HG02642 (cell line): ENCODE results near the gene ZNF587.
"Not testable (repeated sequence)": the region's sequence is repeated elsewhere in the genome, so short reads cannot be mapped to it uniquely, and the experiment has no call there.

Source experiments
- ATAC-seq: cut with Tn5 transposase; IDR thresholded peaks from one replicate; pipeline ENCODE4 v1.9.1; 2021; ENCODE audit warnings: mild to moderate bottlenecking; ENCODE audit not compliant: unreplicated experiment, poor library complexity

Gene ZNF587

DNA sequence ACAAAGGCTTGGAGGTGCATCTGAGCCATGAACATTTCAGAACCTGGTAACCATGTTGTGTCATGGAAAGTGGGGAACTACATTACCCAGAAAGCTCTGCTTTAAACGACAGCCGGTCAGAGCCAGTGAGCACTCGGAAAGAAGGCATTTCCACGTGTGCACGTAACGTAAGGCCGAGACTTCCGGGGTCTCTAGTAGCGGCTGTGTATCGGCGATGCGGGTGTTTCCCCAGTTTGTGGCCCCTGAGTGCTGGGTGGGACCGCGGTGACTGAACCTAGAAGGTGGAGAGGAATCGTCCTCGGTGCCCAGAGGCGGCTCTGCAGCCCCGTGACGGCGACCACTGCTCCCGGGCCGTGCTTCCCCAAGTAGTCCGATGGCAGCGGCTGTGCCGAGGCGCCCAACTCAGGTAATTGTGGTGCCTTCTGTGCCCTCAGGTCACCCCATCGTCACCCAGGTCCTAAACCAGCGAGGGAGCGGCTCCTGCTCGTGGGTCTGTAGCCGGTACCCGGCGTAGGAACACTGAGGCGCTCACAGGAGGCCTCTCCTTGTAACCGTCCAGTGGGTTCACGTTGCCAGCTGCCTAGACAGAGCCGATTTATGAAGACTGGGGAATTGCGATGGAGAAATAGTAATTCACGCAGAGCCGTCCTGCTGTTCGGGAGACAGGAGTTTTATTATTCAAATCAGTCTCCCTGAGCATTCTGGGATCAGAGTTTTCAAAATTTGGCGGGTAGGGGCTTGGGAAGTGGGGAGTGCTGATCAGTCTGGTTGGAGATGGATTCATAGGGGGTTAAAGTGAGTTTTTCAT, at the start of gene ZNF587:
Gene ZNF587, plus strand, starts transcription at position 194 of the 808 bp plus-strand sequence. Its CDS starts 180 bp downstream, at position 374.
- ATAC-seq: peak; percentile 96

DNA sequence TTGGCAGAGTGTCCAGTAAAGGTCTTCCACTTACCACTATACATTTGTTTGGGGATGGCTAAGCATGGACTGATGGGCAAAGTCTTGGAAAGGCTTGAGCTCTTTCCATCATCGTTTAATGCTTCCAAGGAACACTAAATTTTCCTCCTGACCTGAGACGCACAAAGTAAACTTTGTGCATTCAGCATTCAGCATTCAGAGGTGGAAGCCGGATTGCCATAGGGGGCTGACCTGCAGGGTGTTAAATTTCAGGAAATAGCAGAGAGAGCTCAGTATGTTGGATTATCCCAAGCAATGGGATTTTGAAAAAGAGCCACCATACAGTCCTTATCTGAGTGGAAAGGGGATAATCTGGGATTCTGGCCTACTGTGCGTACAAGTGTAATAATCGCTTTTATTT, 49.0 kb upstream of the ZNF587 start:
- no peak for ATAC-seq

DNA sequence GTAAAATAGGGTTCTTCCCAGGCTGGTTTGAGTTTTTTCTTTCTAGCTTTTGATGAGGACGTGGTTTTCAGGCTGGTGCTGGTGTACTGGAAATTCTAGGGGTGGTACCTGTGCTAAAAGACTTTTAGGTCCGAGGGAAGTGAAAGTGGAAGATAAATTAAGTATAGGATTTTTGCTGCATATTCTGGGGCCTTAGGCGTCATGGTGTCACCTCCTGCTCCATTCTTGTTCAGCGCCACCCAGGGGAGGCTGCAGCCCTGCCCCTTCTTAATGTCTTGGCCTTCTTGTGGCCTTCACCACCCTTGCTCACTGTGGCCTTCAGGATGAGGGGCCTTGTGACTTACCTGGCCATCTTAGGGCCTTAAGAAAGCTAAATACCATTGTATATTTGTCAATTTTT, 47.4 kb upstream of the ZNF587 start:
- ATAC-seq: no peak

DNA sequence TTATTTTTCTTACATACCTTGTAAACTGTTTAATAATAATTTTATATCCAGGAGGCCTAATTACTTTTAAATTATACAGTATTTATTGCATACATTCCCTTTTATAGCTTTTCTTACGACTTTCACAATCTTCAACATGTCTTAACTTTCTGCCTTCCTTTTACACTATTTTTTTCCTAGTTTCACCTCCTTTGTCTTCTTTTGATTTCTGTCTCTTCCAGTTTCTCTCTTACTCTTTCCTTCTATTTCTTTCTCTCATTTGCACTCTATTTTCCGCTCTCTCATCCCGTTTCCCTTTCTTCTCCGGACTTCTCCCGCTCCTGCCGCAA, 46.4 kb upstream of the ZNF587 start:
- ATAC-seq: no peak

DNA sequence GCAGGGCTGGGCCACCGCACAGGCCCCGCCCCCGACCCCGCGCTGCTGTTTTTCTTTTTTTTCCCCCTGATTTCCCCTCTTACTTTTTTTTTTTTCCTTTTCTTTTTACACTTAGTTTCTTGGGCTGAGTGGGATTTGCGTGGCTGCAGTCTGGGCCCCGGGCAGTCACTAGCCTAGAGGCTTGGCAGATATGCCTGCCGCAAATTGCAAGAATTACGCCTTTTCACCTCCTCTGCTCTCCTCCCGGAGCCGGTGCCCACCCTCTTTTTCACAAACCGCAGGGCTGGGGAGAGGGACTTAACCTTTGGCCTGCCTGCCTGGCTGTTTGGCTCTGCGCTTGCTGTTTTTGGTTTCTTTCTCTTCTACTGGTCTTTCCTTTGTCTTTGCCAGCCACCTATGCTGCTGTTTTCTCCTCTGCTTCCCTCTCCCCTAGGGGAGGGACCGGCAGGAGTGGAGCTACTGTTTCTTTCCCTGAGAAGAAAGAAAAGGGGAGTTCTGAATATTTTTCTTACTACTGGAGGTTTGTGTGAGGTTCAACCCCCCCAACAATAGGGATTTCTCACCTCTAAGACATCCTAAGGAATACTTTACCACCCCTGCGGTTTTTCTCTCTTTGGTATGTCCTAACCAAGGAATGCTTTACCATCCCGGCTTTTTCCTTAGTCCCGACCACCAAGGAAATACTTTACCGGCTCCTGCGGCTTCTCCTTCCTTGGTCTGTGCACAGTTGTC, 45.9 kb upstream of the ZNF587 start:
- ATAC-seq: no peak

DNA sequence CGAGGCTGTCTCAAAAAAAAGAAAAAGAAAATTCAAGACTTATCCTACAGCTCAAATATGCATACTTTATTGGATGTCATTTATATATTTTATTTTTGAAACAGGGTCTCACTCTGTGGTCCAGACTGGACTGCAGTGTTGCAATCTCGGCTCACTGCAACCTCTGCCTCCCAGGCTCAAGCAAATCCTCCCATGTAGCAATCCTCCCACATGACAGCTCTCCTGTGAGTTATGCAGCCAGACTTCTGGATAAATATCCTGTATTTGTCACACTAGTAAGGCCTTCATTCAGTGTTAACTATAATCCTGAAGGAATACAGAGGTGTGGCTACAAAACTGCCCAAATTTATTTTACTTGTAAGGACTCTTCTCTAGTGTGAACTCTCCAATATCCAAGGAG, 42.1 kb upstream of the ZNF587 start:
- ATAC-seq: no peak

DNA sequence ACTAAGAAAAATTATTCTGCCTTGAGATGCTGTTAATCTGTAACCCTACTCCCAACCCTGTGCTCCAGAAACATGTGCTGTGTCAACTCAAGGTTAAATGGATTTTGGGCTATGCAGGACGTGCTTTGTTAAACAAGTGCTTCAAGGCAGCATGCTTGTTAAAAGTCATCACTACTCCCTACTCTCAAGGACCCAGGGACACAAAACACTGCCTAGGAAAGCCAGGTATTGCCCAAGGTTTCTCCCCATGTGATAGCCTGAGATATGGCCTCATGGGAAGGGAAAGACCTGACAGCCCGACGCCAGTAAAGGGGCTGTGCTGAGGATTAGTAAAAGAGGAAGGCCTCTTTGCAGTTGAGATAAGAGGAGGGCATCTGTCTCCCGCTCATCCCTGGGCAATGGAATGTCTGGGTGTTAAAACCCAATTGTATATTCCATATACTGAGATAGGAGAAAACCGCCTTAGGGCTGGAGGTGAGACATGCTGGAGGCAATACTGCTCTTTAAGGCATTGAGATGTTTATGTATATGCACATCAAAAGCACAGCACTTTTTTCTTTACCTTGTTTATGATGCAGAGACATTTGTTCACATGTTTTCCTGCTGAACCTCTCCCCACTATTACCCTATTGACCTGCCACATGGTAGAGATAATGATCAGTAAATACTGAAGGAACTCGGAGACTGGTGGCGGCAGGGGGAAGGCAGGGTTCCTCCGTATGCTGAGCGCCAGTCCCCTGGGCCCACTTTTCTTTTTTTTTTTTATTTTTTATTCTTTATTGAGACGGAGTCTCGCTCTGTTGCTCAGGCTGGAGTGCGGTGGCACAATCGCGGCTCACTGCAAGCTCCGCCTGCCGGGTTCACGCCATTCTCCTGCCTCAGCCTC, 39.0 kb upstream of the ZNF587 start:
- ATAC-seq: not testable (repeated sequence)

DNA sequence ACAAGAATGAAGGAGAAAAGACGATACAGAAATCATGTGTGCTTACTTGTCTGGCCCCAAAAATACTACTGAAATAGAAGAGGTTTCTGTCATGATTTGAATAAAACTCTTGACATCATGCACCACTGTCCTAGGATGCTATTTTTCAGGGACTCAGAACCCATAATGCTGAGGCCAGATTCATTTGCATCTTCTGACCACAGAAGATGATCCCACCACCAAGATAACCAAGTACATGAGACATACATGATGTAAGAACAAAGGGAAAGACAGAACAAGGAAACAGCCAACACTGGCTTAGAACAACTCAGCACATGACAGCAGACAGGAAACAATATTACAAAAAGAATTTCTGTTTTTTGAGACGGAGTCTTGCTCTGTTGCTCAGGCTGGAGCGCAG, 37.4 kb upstream of the ZNF587 start:
- ATAC-seq: no peak

DNA sequence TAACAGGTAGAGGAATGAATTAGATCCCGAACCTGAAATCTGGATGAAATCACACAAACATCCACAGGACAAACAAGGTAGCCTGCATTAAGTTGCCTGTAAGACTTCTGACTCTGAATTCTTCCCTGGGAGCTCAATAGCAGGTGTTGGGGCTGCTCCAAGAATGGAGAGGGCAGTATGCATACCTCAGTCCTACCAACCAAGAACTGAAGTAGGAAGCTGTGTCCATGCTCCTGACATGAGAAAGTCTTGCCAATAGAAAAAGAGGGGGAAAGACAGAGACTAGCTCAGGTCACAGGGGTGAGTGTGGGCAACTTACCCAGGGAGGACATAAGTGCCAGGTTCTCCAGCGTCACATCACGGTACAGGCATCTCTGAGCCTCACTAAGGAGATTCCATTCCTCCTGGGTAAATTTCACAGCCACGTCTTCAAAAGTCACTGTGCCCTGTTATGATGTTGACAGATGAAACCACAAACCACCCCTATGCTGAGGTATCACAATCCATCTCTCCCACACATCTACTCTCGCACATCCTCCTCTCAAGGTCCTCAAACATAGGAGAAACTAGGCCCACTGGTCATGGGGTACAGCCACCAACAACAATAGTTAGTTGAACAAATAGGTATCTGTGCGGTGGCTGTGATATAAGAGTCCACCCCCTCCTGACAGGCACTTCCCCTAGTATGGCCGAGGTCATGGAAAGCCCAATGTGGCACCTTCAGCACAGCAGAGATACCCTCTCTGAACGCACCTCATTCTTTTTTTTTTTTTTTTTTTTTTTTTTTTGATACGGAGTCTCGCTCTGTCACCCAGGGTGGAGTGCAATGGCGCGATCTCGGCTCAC, 36.5 kb upstream of the ZNF587 start:
- ATAC-seq: not testable (repeated sequence)

DNA sequence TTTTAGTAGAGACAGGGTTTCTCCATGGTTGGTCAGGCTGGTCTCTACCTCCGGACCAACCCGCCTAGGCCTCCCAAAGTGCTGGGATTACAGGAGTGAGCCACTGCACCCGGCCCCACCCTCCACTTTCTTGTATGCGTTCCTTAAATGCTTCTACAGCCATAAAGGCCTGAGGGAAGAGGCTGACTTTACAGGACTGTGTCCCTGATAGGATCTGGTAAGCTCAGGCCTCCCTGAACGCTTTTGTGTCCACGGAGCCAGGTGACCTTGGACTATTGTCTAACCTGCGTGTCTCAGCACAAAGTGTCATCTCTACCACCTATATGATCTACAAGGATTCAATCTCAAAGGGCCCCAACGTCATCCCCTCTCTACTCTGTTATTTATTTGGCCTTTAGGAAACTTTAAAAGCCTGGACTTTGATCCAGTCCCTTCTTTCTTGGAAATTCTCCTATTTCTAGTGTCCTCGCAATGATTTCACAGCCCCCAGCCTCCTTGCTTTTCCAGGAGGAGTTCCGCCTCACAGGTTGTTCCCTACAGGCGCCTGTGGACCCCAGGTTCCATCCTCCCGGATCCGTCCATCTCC, 35.6 kb upstream of the ZNF587 start:
- no peak for ATAC-seq

DNA sequence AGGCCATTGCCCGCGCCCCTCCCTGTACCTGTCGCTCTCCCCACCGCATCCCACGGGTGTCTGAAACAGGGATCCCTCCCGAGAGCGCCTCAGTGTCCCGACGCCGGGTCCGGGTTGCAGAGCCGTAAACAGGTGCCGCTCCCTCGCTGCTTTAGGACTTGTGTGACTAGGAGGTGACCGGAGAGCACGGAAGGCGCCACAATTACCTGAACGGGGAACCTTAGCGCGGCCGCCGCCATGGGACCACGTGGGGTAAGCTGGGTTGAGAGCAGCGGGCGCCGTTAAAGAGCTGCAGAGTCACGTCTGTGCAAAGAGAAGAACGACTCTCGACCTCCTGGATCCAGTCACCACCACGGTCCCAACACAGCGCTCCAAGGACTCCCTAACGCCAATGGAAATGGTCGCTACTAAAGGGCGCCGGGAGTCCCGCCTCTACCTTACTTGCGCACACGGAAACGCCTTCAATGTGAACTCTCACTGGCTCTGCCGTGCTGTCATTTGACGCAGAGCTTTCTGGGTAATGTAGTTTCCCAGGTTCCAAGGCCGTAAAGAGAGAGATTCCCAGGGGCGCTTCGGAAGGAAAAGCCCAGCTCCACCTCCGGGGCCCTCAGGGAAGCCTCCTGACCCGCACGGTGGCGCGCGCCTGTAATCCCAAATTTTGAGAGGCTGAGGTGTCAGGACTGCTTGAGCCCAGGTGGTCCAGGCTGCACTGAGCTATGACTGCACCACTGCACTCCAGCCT, 35.0 kb upstream of the ZNF587 start, which contains the start of gene ZNF552:
Gene ZNF552, minus strand, starts transcription at position 409 of the 742 bp plus-strand sequence. Its CDS starts 170 bp downstream, at position 239.
- peak; percentile 76 for ATAC-seq

DNA sequence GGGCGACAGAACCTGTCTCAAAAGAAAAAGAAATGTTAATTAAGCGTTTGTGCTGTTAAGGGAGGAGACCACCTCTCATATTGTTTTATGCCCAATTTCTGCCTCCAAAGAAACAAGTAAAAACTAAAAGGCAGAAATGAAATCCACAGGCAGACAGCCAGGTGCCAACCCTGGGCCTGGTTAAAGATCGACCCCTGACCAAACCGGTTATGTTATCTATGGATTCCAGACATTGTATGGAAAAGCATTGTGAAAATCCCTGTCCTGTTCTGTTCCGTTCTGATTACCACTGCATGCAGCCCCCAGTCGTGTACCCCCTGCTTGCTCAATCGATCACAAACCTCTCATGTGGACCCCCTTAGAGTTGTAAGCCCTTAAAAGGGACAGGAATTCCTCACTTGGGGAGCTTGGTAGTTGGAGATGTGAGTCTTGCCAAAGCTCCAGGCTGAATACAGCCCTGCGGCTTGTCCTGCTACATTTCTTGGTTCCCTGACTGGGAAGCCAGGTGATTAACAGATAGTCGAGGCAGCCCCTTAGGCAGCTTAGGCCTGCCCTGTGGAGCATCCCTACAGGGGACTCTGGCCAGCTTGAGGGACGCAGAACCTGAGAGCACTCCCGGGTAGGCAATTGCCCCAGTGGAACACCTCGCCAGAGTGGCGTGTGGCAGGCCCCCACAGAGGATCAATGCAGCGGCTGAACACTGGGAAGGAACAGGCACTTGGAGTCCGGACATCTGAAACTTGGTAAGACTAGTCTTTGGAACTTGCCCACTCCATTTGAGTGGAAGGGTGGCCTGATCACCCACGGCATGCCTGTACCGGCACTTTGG, 34.2 kb upstream of the ZNF587 start:
- no peak for ATAC-seq

DNA sequence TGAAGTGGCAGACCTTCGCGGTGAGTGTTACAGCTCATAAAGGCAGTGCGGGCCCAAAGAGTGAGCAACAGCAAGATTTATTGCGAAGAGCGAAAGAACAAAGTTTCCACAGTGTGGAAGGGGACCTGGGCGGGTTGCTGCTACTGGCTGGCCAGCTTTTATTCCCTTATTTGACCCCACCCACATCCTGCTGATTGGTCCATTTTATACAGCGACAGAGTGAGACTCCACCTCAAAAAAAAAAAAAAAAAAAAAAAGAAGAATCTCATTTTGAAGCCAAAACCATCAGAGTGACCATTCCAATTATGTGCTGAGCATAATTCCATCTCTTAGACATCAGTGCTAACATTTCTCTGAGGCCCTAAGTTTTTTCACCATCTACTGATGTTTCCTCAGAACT, 33.0 kb upstream of the ZNF587 start:
- ATAC-seq: no peak

DNA sequence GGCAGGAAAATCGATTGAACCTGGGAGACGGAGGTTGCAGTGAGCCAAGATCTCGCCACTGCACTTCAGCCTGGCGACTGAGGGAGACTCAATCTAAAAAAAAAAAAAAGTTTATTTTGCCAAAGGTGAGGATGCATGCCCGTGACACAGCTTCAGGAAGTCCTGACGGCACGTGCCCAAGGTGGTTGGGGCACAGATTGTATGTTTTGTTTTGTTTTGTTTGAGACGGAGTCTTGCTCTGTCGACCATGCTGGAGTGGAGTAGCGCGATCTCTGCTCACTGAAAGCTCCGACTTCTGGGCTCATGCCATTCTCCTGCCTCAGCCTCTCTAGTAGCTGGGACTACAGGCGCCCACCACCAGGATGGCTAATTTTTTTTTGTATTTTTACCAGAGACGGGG, 31.7 kb upstream of the ZNF587 start:
- ATAC-seq: no peak

DNA sequence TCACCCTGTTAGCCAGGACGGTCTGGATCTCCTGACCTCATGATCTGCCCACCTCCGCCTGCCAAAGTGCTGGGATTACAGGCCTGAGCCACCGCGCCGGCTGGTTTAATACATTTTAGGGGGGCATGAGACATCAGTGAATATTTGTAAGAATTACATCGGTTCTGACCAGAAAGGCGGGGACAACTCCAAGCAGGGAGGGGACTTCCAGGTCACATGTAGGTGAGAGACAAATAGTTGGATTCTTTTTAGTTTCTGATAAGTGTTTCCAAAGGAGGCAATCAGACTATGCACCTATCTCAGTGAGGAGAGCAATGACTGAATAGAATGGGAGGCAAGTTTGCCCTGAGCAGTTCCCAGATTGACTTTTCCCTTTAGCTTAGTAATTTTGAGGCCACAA, 31.3 kb upstream of the ZNF587 start:
- ATAC-seq: no peak

DNA sequence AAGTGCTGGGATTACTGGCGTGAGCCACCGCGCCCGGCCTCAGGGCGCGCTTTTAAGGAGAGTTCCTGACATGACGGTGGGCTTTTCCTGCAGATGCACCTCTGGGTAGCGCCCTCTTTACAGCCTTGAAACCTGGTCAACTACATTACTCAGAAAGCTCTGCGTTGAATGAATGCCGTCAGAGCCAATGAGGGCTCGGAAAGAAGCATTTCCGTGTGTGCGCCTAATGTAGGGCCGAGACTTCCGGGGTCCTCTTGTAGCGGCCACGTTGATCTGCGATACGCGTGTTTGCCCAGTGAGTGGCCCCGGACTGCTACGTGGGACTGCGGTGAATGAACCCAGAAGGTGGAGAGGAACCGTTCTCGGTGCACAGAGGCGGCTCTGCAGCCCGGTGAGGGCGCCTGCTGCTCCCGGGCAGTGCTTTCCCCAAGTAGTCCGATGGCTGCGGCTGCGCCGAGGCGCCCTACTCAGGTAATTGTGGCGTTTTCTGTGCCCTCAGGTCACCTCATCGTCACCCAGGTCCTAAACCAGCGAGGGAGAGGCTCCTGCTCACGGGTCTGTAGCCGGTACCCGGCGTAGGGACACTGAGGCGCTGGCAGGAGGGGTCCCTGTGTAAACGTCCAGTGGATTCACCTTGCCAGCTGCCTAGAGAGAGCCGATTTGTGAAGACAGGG, 30.0 kb upstream of the ZNF587 start:
- peak; percentile 89 for ATAC-seq

DNA sequence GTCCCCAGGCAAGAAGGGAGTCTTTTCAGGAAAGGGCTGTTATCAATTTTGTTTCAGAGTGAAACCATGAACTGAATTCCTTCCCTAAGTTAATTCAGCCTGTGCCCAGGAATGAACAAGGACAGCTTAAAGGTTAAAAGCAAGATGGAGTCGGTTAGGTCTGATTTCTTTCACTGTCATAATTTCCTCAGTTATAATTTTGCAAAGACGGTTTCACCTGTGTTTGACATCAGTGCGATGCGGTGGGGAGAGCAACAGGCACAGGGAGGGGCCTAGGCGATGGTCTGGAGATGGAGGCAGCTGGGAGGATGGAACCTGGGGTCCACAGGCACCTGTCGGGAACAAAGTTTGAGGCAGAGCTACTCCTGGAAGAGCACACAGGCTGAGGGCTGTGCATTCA, 29.1 kb upstream of the ZNF587 start:
- ATAC-seq: no peak
